B cell (primary cell): Measurements from ENCODE around the gene ITGB2.

Source experiments
- CTCF ChIP-seq: fragments of 200-600 bp; IDR thresholded peaks from one replicate; pipeline ENCODE4 v1.8.0; 2022; ENCODE audit warnings: antibody characterized with exemption, mild to moderate bottlenecking
- EZH2 ChIP-seq: IDR thresholded peaks from 2 replicates; pipeline ENCODE4 v1.6.1; 2012; ENCODE audit warnings: borderline replicate concordance, low read depth, mild to moderate bottlenecking, moderate library complexity, low read length; ENCODE audit not compliant: insufficient read depth, poor library complexity, severe bottlenecking

DNA sequence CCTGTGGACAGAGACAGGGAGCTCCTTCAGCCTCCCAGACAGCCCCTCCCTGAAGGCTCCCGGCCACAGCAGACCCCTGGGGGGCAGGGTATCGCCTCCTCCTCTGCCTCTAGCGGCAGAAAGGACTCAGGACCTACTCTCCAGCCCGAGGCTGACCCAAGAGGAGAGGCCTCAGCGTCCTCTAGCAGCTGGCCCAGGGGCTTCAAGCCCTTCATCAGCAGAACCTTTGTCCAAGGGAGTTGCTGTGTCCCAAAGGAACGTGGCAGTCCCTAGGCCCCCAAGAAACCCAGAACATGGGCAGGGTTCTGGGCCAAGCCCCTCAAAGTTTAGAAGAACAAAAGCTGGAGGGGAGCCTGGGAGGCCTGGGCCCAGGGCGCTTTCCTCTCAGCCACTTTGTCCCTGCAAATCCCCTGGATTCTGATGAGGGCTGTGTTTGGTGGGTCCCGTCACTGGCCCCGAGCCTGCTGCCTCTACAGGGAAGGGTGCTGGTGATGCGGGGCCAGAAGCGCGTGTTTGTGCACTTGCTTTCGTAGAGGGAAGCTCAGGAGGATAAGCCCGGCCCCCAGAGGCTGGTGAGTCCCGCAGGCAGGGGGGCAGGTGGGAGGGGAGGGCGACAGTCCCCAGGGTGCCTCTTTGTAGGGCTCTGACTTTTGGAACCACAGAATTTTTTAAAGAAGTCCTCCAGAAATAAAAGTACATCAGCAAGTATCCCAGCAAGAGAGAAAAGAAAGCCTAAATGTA lies 13.3 kb downstream of the ITGB2 start:
- no peak for TF ChIP-seq CTCF
- no peak for TF ChIP-seq EZH2
